ENCODE measurements around the gene XXYLT1. TPM values are rescaled to one million over a fixed set of nuclear protein-coding genes. Genes with fewer than 3 reads are reported as not detected.

XXYLT1 gene
- total and polyA plus RNA-seq, 9 of the 15 experiments (the other 6 are each of a cell fraction or from before 2014, with no cell fraction given): 1.9 to 18.9 (median 15.0) TPM

GRCh38 chr3:195042743-195043606 lies 228.0 kb downstream of the XXYLT1 start:
- Histone ChIP-seq H3K9ac (ENCODE audit: insufficient read depth in 1 of 2, low read depth in 2 of 2, low read length in 2 of 2) (no peak overlapping the region), H4K20me1 (replicated peaks; ENCODE audit: control insufficient read depth, insufficient read depth, low read length) (no peaks in the 10 kb centered on the region), H3K27ac (ENCODE audit: extremely low read depth, low read depth, low read length) (no peak overlapping the region), H3K9me1 (ENCODE audit: control insufficient read depth, insufficient read depth, low read length) (no peaks in the 10 kb centered on the region), H3K27me3 (ENCODE audit: control insufficient read depth in 2 of 2, insufficient read depth in 2 of 2, low read length in 2 of 2) (peaks cover 31 to 74% of the 10 kb centered on the region in 2 experiments), H3K9me3 (replicated peaks; ENCODE audit: control insufficient read depth, insufficient read depth, low read depth, low read length) (no peaks in the 10 kb centered on the region), H3K4me3 (no peak overlapping the region), H3K36me3 (ENCODE audit: control insufficient read depth, insufficient read depth, low read length) (no peaks in the 10 kb centered on the region), H3K79me2 (ENCODE audit: control insufficient read depth, insufficient read depth, low read length) (no peaks in the 10 kb centered on the region), H2AFZ (ENCODE audit: low read depth, low read length) (no peak overlapping the region), H3K4me1 (replicated peaks in 1 of 2; ENCODE audit: control insufficient read depth in 2 of 2, insufficient read depth in 2 of 2, low read length in 2 of 2) (no peaks in the 10 kb centered on the region; a peak in 1 of 5 replicates), H3K4me2 (ENCODE audit: insufficient read depth, low read length) (no peak overlapping the region)
- ATAC-seq (no peak), FAIRE-seq (no peak), DNase-seq (ENCODE audit: extremely low read depth in 1 of 4, low spot score in 3 of 4) (no peak)
- CTCF ChIA-PET (ENCODE audit: low intra/inter-chr PET ratio): no interaction called here
- intact Hi-C loops (cut with micrococcal nuclease): no loop called here
- in situ Hi-C loops (cut with MboI): no loop called here
- no TSS peak for BruUV-seq (replicated peaks)
- POLR2A ChIA-PET: interaction anchor here (0.7 to 0.9 kb wide), 2 partner anchors 11 to 33 kb away, joined by 3 to 4 read pairs; no protein-coding TSS in a partner anchor
- 3% methylated on average over 18 of the region's 19 CpGs for WGBS (ENCODE audit: insufficient coverage, low coverage, missing lambda C conversion rate)
- no peak for TF ChIP-seq LCOR (CRISPR knock-in tag; IDR thresholded peaks at IDR 0.05)
- no peak for TF ChIP-seq THAP7 (CRISPR knock-in tag; IDR thresholded peaks at IDR 0.05)
- TF ChIP-seq ZNF780A (CRISPR knock-in tag; IDR thresholded peaks at IDR 0.05): no peak
- no peak for TF ChIP-seq ARID2 (IDR thresholded peaks at IDR 0.05)
- no peak for TF ChIP-seq TBL1XR1 (IDR thresholded peaks at IDR 0.05; ENCODE audit: low read length in 2 of 2)
- no peak for TF ChIP-seq YBX1 (IDR thresholded peaks at IDR 0.05)
- no peak for TF ChIP-seq ESRRB (CRISPR knock-in tag; IDR thresholded peaks at IDR 0.05; ENCODE audit: borderline replicate concordance)
- no peak for TF ChIP-seq ZNF398 (CRISPR knock-in tag; IDR thresholded peaks at IDR 0.05)
- TF ChIP-seq TEAD2 (tag; IDR thresholded peaks at IDR 0.05): no peak
- TF ChIP-seq CREB3 (tag; conservative IDR thresholded peaks at IDR 0.05; ENCODE audit: low read depth): no peak
- TF ChIP-seq GTF2A2 (tag; IDR thresholded peaks at IDR 0.05): no peak
- no peak for TF ChIP-seq ELF2 (CRISPR knock-in tag; IDR thresholded peaks at IDR 0.05)
- TF ChIP-seq HCFC1 (IDR thresholded peaks at IDR 0.05; ENCODE audit: low read depth, low read length): no peak
- TF ChIP-seq SLC30A9 (CRISPR knock-in tag; IDR thresholded peaks at IDR 0.05): no peak

Measured in K562 (cell line).